ENCODE results near the gene MAP7D1. TPM values are rescaled to one million over a fixed set of nuclear protein-coding genes. Genes with fewer than 3 reads are reported as not detected.

The MAP7D1 gene
- polyA plus RNA-seq, 1 of the 3 experiments (the other 2 are of a cell fraction) = 69.9 TPM

DNA sequence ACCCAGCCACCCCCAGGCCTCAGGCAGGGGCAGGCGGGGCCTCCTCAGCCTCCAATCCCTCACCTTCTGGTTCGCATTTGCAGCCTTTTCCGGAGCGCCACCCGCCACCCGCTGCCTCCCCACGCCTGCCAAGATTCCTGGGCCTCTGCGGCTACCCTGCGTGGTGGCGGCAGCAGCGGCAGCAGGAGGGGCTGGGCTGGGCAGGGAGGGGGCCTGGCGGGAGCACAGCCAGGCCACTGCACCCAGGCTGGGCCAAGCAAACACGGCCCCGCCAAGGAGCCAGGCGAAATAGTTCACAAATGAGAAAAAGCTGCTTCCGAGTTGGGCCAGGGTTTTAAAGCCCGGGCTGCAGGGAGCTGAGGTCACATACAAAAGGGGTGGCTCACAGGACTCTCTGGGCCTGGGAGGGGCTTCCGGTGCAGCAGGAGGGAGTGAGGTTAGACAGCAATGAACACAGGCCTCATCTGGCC is 40.7 kb upstream of the MAP7D1 start:
- ChIA-PET POLR2A (interaction anchor here (0.5 to 2.4 kb wide), 5 partner anchors 18 to 151 kb away, joined by 3 to 7 read pairs (median 4); partner anchors contain the start of gene TRAPPC3), CTCF (interaction anchor here (1.1 to 32.6 kb wide), 8 partner anchors 9 to 73 kb away, joined by 3 to 700 read pairs (median 5); partner anchors contain the start of gene TRAPPC3)
- Histone ChIP-seq H4K20me1 (ENCODE audit: insufficient read depth) (no peaks in the 10 kb centered on the region), H3K27me3 (ENCODE audit: insufficient read depth) (no peaks in the 10 kb centered on the region), H3K4me2 (peak overlapping the region; percentile 69), H3K9me2 (no peaks in the 10 kb centered on the region), H3K79me2 (ENCODE audit: insufficient read depth) (no peaks in the 10 kb centered on the region), H3K9ac (peak overlapping the region; percentile 67; the same call in 1 of the 2 replicates), H3K36me3 (replicated peaks in 1 of 2; ENCODE audit: control insufficient read depth in 1 of 2, insufficient read depth in 2 of 2, low read length in 1 of 2) (no peaks in the 10 kb centered on the region), H3F3A (replicated peaks; ENCODE audit: insufficient read depth) (peaks cover 9% of the 10 kb centered on the region), H3K4me1 (ENCODE audit: control insufficient read depth in 1 of 2, insufficient read depth in 2 of 2, low read depth in 1 of 2, low read length in 1 of 2) (peaks cover 10 to 28% of the 10 kb centered on the region in 2 experiments; a peak in 2 of 4 replicates), H2AFZ (ENCODE audit: low read depth) (peak overlapping the region; percentile 71), H3K27ac (ENCODE audit: low read depth in 2 of 2, low read length in 1 of 2) (peak overlapping the region; percentile 54 to 59), H3K9me3 (no peaks in the 10 kb centered on the region), H3K4me3 (ENCODE audit: low read depth in 2 of 2, low read length in 1 of 2) (no peak overlapping the region)
- TF ChIP-seq POLR2AphosphoS5 (IDR thresholded peaks at IDR 0.05; ENCODE audit: low read depth, low read length) = no peak
- no peak for TF ChIP-seq RAD21 (IDR thresholded peaks at IDR 0.05; ENCODE audit: low read length)
- peak; percentile 69; the same call in 1 of the 2 replicates for TF ChIP-seq MXI1 (IDR thresholded peaks at IDR 0.05; ENCODE audit: low read depth, low read length)
- TF ChIP-seq YY1 (IDR thresholded peaks at IDR 0.05; ENCODE audit: low read depth) = no peak
- TF ChIP-seq EZH2phosphoT487 (IDR thresholded peaks at IDR 0.05; ENCODE audit: borderline replicate concordance, low read depth) = no peak
- 0 out of 2 replicates have a peak, but pooled peaks have one; percentile 16 for TF ChIP-seq RCOR1 (IDR thresholded peaks at IDR 0.05; ENCODE audit: low read length)
- no peak for TF ChIP-seq FOXJ3 (CRISPR knock-in tag; IDR thresholded peaks at IDR 0.05)
- TF ChIP-seq TEAD4 (IDR thresholded peaks at IDR 0.05; ENCODE audit: borderline replicate concordance, insufficient read depth) = 0 out of 2 replicates have a peak, but pooled peaks have one; percentile 32
- TF ChIP-seq, protein P1, sequence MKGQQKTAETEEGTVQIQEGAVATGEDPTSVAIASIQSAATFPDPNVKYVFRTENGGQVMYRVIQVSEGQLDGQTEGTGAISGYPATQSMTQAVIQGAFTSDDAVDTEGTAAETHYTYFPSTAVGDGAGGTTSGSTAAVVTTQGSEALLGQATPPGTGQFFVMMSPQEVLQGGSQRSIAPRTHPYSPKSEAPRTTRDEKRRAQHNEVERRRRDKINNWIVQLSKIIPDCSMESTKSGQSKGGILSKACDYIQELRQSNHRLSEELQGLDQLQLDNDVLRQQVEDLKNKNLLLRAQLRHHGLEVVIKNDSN (IDR thresholded peaks at IDR 0.05; ENCODE audit: borderline replicate concordance, low read depth) = no peak
- peak; percentile 65; the same call in 1 of the 2 replicates for TF ChIP-seq TCF12 (IDR thresholded peaks at IDR 0.05)
- TF ChIP-seq NFIC (IDR thresholded peaks at IDR 0.05; ENCODE audit: borderline replicate concordance) = peak; percentile 63; the same call in 1 of the 2 replicates
- TF ChIP-seq TAF1 (IDR thresholded peaks at IDR 0.05; ENCODE audit: borderline replicate concordance, low read depth, low read length) = 0 out of 2 replicates have a peak, but pooled peaks have one; percentile 50
- no peak for TF ChIP-seq CHD2 (IDR thresholded peaks at IDR 0.05; ENCODE audit: low read length, partially characterized antibody)
- peak in 1 of 2 experiments; percentile 26; a peak in 1 of 4 replicates for TF ChIP-seq EP300 (IDR thresholded peaks at IDR 0.05; ENCODE audit: borderline replicate concordance in 1 of 2, low read depth in 1 of 2, low read length in 1 of 2)
- TF ChIP-seq, protein P2, sequence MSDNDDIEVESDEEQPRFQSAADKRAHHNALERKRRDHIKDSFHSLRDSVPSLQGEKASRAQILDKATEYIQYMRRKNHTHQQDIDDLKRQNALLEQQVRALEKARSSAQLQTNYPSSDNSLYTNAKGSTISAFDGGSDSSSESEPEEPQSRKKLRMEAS (IDR thresholded peaks at IDR 0.05; ENCODE audit: low read depth) = peak; percentile 47
- no peak for TF ChIP-seq JUND (IDR thresholded peaks at IDR 0.05)
- DNase-seq = peak; percentile 88
- WGBS (ENCODE audit: low lambda C conversion rate) = 20% methylated on average over 17 of the region's 18 CpGs

DNA sequence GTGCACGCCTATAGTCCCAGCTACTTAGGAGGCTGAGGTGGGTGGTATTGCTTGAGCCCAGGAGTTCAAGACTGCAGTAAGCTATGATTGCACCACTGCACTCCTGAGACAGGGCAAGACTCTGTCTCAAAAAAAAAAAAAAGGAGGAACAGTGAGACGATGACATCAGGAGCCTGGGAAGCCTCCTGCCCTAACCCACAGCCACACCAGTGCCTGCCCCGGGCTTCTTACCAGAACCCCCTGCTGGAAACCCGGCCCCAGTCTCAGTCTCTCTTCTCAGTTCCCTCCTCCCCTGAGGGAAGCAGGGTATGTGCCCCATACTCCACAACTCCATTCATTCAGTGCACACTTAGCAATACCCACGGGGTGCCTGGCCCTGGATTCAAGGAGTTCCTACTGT is 40.0 kb upstream of the MAP7D1 start:
- no peak for TF ChIP-seq RAD21 (IDR thresholded peaks at IDR 0.05; ENCODE audit: low read length)
- TF ChIP-seq, protein P3, sequence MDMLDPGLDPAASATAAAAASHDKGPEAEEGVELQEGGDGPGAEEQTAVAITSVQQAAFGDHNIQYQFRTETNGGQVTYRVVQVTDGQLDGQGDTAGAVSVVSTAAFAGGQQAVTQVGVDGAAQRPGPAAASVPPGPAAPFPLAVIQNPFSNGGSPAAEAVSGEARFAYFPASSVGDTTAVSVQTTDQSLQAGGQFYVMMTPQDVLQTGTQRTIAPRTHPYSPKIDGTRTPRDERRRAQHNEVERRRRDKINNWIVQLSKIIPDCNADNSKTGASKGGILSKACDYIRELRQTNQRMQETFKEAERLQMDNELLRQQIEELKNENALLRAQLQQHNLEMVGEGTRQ (IDR thresholded peaks at IDR 0.05; ENCODE audit: borderline replicate concordance, low read depth, low read length) = no peak
- no peak for TF ChIP-seq POLR2AphosphoS5 (IDR thresholded peaks at IDR 0.05; ENCODE audit: low read depth, low read length)
- TF ChIP-seq, protein P2 (IDR thresholded peaks at IDR 0.05; ENCODE audit: low read depth) = no peak
- TF ChIP-seq CHD2 (IDR thresholded peaks at IDR 0.05; ENCODE audit: low read length, partially characterized antibody) = no peak
- TF ChIP-seq SIN3A (IDR thresholded peaks at IDR 0.05; ENCODE audit: borderline replicate concordance, low read depth, low read length) = no peak
- TF ChIP-seq GABPA (IDR thresholded peaks at IDR 0.05; ENCODE audit: low read depth) = no peak
- TF ChIP-seq, protein P4, sequence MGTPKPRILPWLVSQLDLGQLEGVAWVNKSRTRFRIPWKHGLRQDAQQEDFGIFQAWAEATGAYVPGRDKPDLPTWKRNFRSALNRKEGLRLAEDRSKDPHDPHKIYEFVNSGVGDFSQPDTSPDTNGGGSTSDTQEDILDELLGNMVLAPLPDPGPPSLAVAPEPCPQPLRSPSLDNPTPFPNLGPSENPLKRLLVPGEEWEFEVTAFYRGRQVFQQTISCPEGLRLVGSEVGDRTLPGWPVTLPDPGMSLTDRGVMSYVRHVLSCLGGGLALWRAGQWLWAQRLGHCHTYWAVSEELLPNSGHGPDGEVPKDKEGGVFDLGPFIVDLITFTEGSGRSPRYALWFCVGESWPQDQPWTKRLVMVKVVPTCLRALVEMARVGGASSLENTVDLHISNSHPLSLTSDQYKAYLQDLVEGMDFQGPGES (IDR thresholded peaks at IDR 0.05; ENCODE audit: low read depth, low read length) = no peak
- TF ChIP-seq, protein P1 (IDR thresholded peaks at IDR 0.05; ENCODE audit: borderline replicate concordance, low read depth) = no peak
- TF ChIP-seq YY1 (IDR thresholded peaks at IDR 0.05; ENCODE audit: low read depth) = no peak
- TF ChIP-seq RFX5 (IDR thresholded peaks at IDR 0.05; ENCODE audit: low read length) = no peak
- no peak for TF ChIP-seq TAF1 (IDR thresholded peaks at IDR 0.05; ENCODE audit: borderline replicate concordance, low read depth, low read length)
- POLR2A ChIA-PET = interaction anchor here (0.5 to 2.4 kb wide), 3 partner anchors 18 to 150 kb away, joined by 4 to 7 read pairs (median 4); no protein-coding TSS in a partner anchor
- CTCF ChIA-PET = interaction anchor here (1.1 to 32.6 kb wide), 7 partner anchors 15 to 72 kb away, joined by 3 to 700 read pairs (median 4); partner anchors contain the start of gene TRAPPC3
- DNase-seq = peak; percentile 31
- Histone ChIP-seq H3K4me2 (peak overlapping the region; percentile 69; the same call in 1 of the 2 replicates), H3K9me3 (no peaks in the 10 kb centered on the region), H3K36me3 (replicated peaks in 1 of 2; ENCODE audit: control insufficient read depth in 1 of 2, insufficient read depth in 2 of 2, low read length in 1 of 2) (no peaks in the 10 kb centered on the region), H3K4me3 (ENCODE audit: low read depth in 2 of 2, low read length in 1 of 2) (no peak overlapping the region), H3K27me3 (ENCODE audit: insufficient read depth) (no peaks in the 10 kb centered on the region), H4K20me1 (ENCODE audit: insufficient read depth) (no peaks in the 10 kb centered on the region), H2AFZ (ENCODE audit: low read depth) (peak overlapping the region; percentile 71; the same call in 1 of the 2 replicates), H3F3A (replicated peaks; ENCODE audit: insufficient read depth) (peaks cover 9% of the 10 kb centered on the region), H3K9ac (peak overlapping the region; percentile 67; the same call in 1 of the 2 replicates), H3K9me2 (no peaks in the 10 kb centered on the region), H3K79me2 (ENCODE audit: insufficient read depth) (no peaks in the 10 kb centered on the region), H3K27ac (ENCODE audit: low read depth in 2 of 2, low read length in 1 of 2) (peak overlapping the region; percentile 54 to 59), H3K4me1 (ENCODE audit: control insufficient read depth in 1 of 2, insufficient read depth in 2 of 2, low read depth in 1 of 2, low read length in 1 of 2) (peaks cover 10 to 28% of the 10 kb centered on the region in 2 experiments; a peak in 2 of 4 replicates)
- WGBS (ENCODE audit: low lambda C conversion rate) = 85% methylated on average over 5 of the region's 5 CpGs

Data from SK-N-SH (cell line).